K562 (cell line): ENCODE data around the gene MYCBPAP. TPM values are rescaled to one million over a fixed set of nuclear protein-coding genes. Genes with fewer than 3 reads are reported as not detected.

ENCODE experiments used
- ATAC-seq: fragments of 200-7000 bp; cut with Tn5 transposase; 3 replicates; pipeline ENCODE4 v1.9.1; 2020; ENCODE audit warnings: moderate library complexity
- BruUV-seq: library from RNA; stranded (reverse); fragments of 400-500 nt; replicated peaks from 2 replicates; lab custom pipeline; 2021; lab: Mats Ljungman, UMichigan
- CTCF ChIA-PET: fragments of 300-600 bp; formaldehyde crosslinking; extraction: SDS; loops from one replicate; lab custom pipeline; 2021; ENCODE audit warnings: low intra/inter-chr PET ratio; lab: Yijun Ruan, JAX
- POLR2A ChIA-PET: fragments of 300-600, 350-650 bp; sonication (Branson Sonifier 250); formaldehyde crosslinking; extraction: SDS; loops from one replicate; lab custom pipeline; 2021; ENCODE audit warnings: antibody characterized with exemption, inconsistent platforms; lab: Yijun Ruan, JAX
- DNase-seq, 4 experiments: peaks; one replicate each; pipeline versions ENCODE4 v3.0.0 to v3.0.0-alpha.2; 2011 to 2018; ENCODE audit warnings: low spot score in 3 of 4, mixed read lengths in 3 of 4; ENCODE audit errors: extremely low read depth in 1 of 4
- FAIRE-seq: peaks from 2 replicates; lab custom pipeline; 2011; peaks lifted over from hg19 to GRCh38; lab: Jason Lieb, UNC
- H2AFZ ChIP-seq: 2 replicates; pipeline ENCODE4 v1.6.0; 2011; ENCODE audit warnings: low read depth, low read length, control low read depth, inconsistent platforms
- H3K27ac ChIP-seq: fragments of 200-600 bp; 3 replicates; pipeline ENCODE4 v1.8.0; 2011; ENCODE audit warnings: low read depth, mild to moderate bottlenecking, control low read depth, inconsistent platforms, low read length, moderate library complexity, mixed read lengths; ENCODE audit errors: extremely low read depth
- H3K27me3 ChIP-seq, 2 experiments: fragments of 300-600 bp in 1 of 2; 2 replicates in 1 of 2; 3 replicates in 1 of 2; pipeline versions ENCODE4 v1.6.0 to v1.8.0; 2011; ENCODE audit warnings: inconsistent platforms in 2 of 2, low read length in 2 of 2, mild to moderate bottlenecking in 1 of 2, mixed read lengths in 1 of 2, moderate library complexity in 1 of 2; ENCODE audit not compliant: control insufficient read depth in 2 of 2, insufficient read depth in 2 of 2
- H3K36me3 ChIP-seq: fragments of 300-600 bp; 3 replicates; pipeline ENCODE4 v1.8.0; 2011; ENCODE audit warnings: mild to moderate bottlenecking, low read length, inconsistent platforms; ENCODE audit not compliant: control insufficient read depth, insufficient read depth
- H3K4me1 ChIP-seq, 2 experiments: fragments of 200-600 bp in 1 of 2; replicated peaks in 1 of 2; 2 replicates in 1 of 2; 3 replicates in 1 of 2; pipeline versions ENCODE4 v1.5.1 to v1.8.0; 2011; ENCODE audit warnings: inconsistent platforms in 2 of 2, low read length in 2 of 2, mild to moderate bottlenecking in 1 of 2, mixed read lengths in 1 of 2, moderate library complexity in 1 of 2; ENCODE audit not compliant: control insufficient read depth in 2 of 2, insufficient read depth in 2 of 2
- H3K4me2 ChIP-seq: 2 replicates; pipeline ENCODE4 v1.6.1; 2011; ENCODE audit warnings: low read length, control low read depth, inconsistent platforms, mixed read lengths; ENCODE audit not compliant: insufficient read depth
- H3K4me3 ChIP-seq: fragments of 200-600 bp; sonication (generic), shearing (Covaris generic); 2 replicates; pipeline ENCODE4 v1.5.1; 2016; ENCODE audit warnings: control low read depth, inconsistent platforms
- H3K79me2 ChIP-seq: fragments of 200-600 bp; 3 replicates; pipeline ENCODE4 v1.8.0; 2011; ENCODE audit warnings: low read length, inconsistent platforms; ENCODE audit not compliant: control insufficient read depth, insufficient read depth
- H3K9ac ChIP-seq, 2 experiments: 2 replicates each; pipeline versions ENCODE4 v1.6.0 to v1.6.1; 2011; ENCODE audit warnings: low read depth in 2 of 2, low read length in 2 of 2, control low read depth in 1 of 2, inconsistent platforms in 1 of 2, mild to moderate bottlenecking in 1 of 2, mixed read lengths in 1 of 2; ENCODE audit not compliant: insufficient read depth in 1 of 2
- H3K9me1 ChIP-seq: one replicate; pipeline ENCODE4 v1.6.0; 2011; ENCODE audit warnings: inconsistent platforms, mild to moderate bottlenecking, low read length, moderate library complexity; ENCODE audit not compliant: control insufficient read depth, insufficient read depth
- H3K9me3 ChIP-seq: replicated peaks from 2 replicates; pipeline ENCODE4 v1.5.1; 2011; ENCODE audit warnings: low read depth, low read length, inconsistent platforms; ENCODE audit not compliant: control insufficient read depth, insufficient read depth
- H4K20me1 ChIP-seq: replicated peaks from 2 replicates; pipeline ENCODE4 v1.6.1; 2011; ENCODE audit warnings: low read length, inconsistent platforms, mixed read lengths; ENCODE audit not compliant: control insufficient read depth, insufficient read depth
- HDGF ChIP-seq: fragments of 450-650 bp; IDR thresholded peaks from 2 replicates; pipeline ENCODE4 v1.6.1; 2016
- ZKSCAN1 ChIP-seq: fragments of 150-350 bp; IDR thresholded peaks from 2 replicates; pipeline ENCODE4 v1.6.1; 2016; ENCODE audit warnings: low read depth, low read length
- WGBS: fragments of 100-300 bp; shearing (Covaris generic); methylation state at CpG from one replicate; pipeline ENCODE4 v1.1.6; 2016; ENCODE audit warnings: low coverage, mixed read lengths; ENCODE audit not compliant: insufficient coverage; ENCODE audit errors: missing lambda C conversion rate; 5-methylcytosine and 5-hydroxymethylcytosine counted together
- in situ Hi-C: fragments of 300-500 bp; cut with MboI; formaldehyde crosslinking; loops from 4 replicates; pipeline ENCODE4 v1.15.0; 2018; ENCODE audit warnings: inconsistent platforms, mixed read lengths
- intact Hi-C: fragments of 100-400 bp; cut with micrococcal nuclease; formaldehyde crosslinking; loops from 2 replicates; pipeline ENCODE4 v1.14.2; 2022
- polyA plus RNA-seq, 8 experiments: library from polyadenylated mRNA; depleted of rRNA in 4 of 8; stranded (reverse) in 5 of 8; unstranded in 3 of 8; fragments of >200 nt; fragmentation: Nextera tagmentation in 2 of 8; fragmentation: Illumina TruSeq in 1 of 8; extraction: Ambion mirVana in 2 of 8; extraction: Trizol in 1 of 8; gene quantifications; 2 replicates each; pipeline versions ENCODE4 v1.2.1 to v1.2.3, GENCODE V29; 2011 to 2014; ENCODE audit warnings: inconsistent platforms in 1 of 8, missing spikeins in 1 of 8
- total RNA-seq, 7 experiments: library from RNA; depleted of rRNA in 6 of 7; stranded (reverse); fragments of >200 nt in 6 of 7; fragmentation: Illumina TruSeq in 2 of 7; extraction: Trizol in 2 of 7; gene quantifications; 2 replicates each; pipeline versions ENCODE4 v1.2.1 to v1.2.3, GENCODE V29; 2011 to 2021; ENCODE audit warnings: low replicate concordance in 1 of 7

Gene MYCBPAP
- total and polyA plus RNA-seq, 9 of the 15 experiments (the other 6 are each of a cell fraction or from before 2014, with no cell fraction given) = not detected

DNA sequence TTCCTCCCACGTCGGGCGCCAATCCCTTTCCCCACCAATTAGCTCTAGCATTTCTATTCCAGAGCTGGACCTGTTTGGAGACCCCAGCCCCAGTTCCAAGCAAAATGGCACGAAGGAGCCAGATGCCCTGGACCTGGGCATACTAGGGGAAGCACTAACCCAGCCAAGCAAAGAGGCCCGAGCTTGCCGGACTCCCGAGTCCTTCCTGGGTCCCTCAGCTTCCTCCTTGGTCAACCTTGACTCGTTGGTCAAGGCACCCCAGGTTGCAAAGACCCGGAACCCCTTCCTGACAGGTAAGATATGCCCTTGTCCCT is 33.1 kb downstream of the MYCBPAP start:
- peak overlapping the region; percentile 34; the same call in 1 of the 3 replicates for H3K27ac ChIP-seq

More for the DNA sequence above, 33.1 kb downstream of the MYCBPAP start:
- peaks cover 9 to 51% of the 10 kb centered on the region in 2 experiments; a peak in 4 of 5 replicates for H3K4me1 ChIP-seq
- intact Hi-C loops (no loop called here), in situ Hi-C loops (loop anchor here (10.0 kb wide), 1 partner anchor 413 kb away; no protein-coding TSS in a partner anchor)
- BruUV-seq = no TSS peak
- H3K9me3 ChIP-seq = no peaks in the 10 kb centered on the region
- DNase-seq (no peak), ATAC-seq (no peak), FAIRE-seq (no peak)
- H2AFZ ChIP-seq = peak overlapping the region; percentile 98
- H3K4me3 ChIP-seq = peak overlapping the region; percentile 41
- POLR2A ChIA-PET = interaction anchor here (0.6 to 1.2 kb wide), 3 partner anchors 9 to 350 kb away, joined by 3 to 4 read pairs (median 3); partner anchors contain the start of gene EPN3
- WGBS = 71% methylated on average over 8 of the region's 9 CpGs
- H4K20me1 ChIP-seq = 0 out of 2 replicates have a peak, but pooled peaks cover 4% of the 10 kb centered on the region
- CTCF ChIA-PET = interaction anchor here (0.6 kb wide), 1 partner anchor 62 kb away, joined by 4 read pairs; no protein-coding TSS in a partner anchor
- peak overlapping the region; percentile 60 to 87; a peak in 3 of 4 replicates for H3K9ac ChIP-seq
- TF ChIP-seq ZKSCAN1 = no peak
- 0 out of 2 replicates have a peak, but pooled peaks have one; percentile 6 for TF ChIP-seq HDGF
- peaks cover 0 to 9% of the 10 kb centered on the region in 2 experiments; a peak in 2 of 5 replicates for H3K27me3 ChIP-seq
- no peaks in the 10 kb centered on the region for H3K79me2 ChIP-seq
- no peaks in the 10 kb centered on the region for H3K36me3 ChIP-seq
- H3K4me2 ChIP-seq = peak overlapping the region; percentile 96
- H3K9me1 ChIP-seq = no peaks in the 10 kb centered on the region
